ENCODE data around the gene ANKS1A.

ANKS1A gene

DNA sequence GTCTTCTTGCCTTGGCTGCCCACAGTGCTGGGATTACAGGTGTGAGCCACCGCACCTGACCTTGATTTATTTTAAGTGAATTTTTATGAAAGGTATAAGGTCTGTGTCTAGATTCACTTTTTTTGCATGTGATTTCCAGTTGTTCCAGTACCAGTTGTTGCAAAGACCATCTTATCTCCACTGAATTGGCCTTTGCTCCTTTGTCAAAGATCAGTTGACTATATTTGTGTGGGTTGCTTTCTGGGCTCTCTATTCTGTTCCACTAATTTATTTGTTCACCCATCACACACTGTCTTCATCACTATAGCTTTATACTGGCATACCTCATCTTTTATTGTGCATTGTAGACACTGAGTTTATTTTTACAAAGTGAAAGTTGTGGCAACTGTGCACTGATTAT lies 56.3 kb downstream of the ANKS1A start:
- H3K4me3 ChIP-seq (ENCODE audit: insufficient read length, low read depth): no peak overlapping the region
- H3K9me3 ChIP-seq (ENCODE audit: insufficient read depth, low read length): no peaks in the 10 kb centered on the region
- TF ChIP-seq YY1 (IDR thresholded peaks at IDR 0.05; ENCODE audit: insufficient read depth, insufficient read length) (no peak), ZNF274 (IDR thresholded peaks at IDR 0.05; ENCODE audit: low read depth, low read length) (no peak), SUZ12 (IDR thresholded peaks at IDR 0.05; ENCODE audit: extremely low read depth, insufficient read depth, insufficient read length) (no peak)
- no peaks in the 10 kb centered on the region for H3K4me1 ChIP-seq (ENCODE audit: insufficient read depth, insufficient read length)
- H3K27me3 ChIP-seq (ENCODE audit: insufficient read depth, insufficient read length): no peaks in the 10 kb centered on the region
- H3K36me3 ChIP-seq (ENCODE audit: insufficient read depth, insufficient read length, low read length): no peaks in the 10 kb centered on the region
- no peak overlapping the region for H3K9ac ChIP-seq (ENCODE audit: insufficient read length, low read depth)
- DNase-seq (ENCODE audit: low read depth, low spot score): no peak

- H3K36me3 ChIP-seq (ENCODE audit: insufficient read depth, insufficient read length, low read length): no peaks in the 10 kb centered on the region
- no peaks in the 10 kb centered on the region for H3K9me3 ChIP-seq (ENCODE audit: insufficient read depth, low read length)
Measured at GRCh38 chr6:34947561-34947960, 58.5 kb downstream of the ANKS1A start.

GRCh38 chr6:34949636-34950035 lies 60.6 kb downstream of the ANKS1A start:
- Histone ChIP-seq H3K9me3 (ENCODE audit: insufficient read depth, low read length) (no peaks in the 10 kb centered on the region), H3K4me3 (ENCODE audit: insufficient read length, low read depth) (no peak overlapping the region), H3K27me3 (ENCODE audit: insufficient read depth, insufficient read length) (no peaks in the 10 kb centered on the region), H3K4me1 (ENCODE audit: insufficient read depth, insufficient read length) (no peaks in the 10 kb centered on the region), H3K36me3 (ENCODE audit: insufficient read depth, insufficient read length, low read length) (no peaks in the 10 kb centered on the region), H3K9ac (ENCODE audit: insufficient read length, low read depth) (no peak overlapping the region)
- TF ChIP-seq ZNF274 (IDR thresholded peaks at IDR 0.05; ENCODE audit: low read depth, low read length): no peak
- no peak for TF ChIP-seq YY1 (IDR thresholded peaks at IDR 0.05; ENCODE audit: insufficient read depth, insufficient read length)
- no peak for TF ChIP-seq SUZ12 (IDR thresholded peaks at IDR 0.05; ENCODE audit: extremely low read depth, insufficient read depth, insufficient read length)
- DNase-seq (ENCODE audit: low read depth, low spot score): no peak

More at GRCh38 chr6:34947561-34947960, 58.5 kb downstream of the ANKS1A start:
- TF ChIP-seq SUZ12 (IDR thresholded peaks at IDR 0.05; ENCODE audit: extremely low read depth, insufficient read depth, insufficient read length) (no peak), ZNF274 (IDR thresholded peaks at IDR 0.05; ENCODE audit: low read depth, low read length) (no peak), YY1 (IDR thresholded peaks at IDR 0.05; ENCODE audit: insufficient read depth, insufficient read length) (no peak)
- Histone ChIP-seq H3K27me3 (ENCODE audit: insufficient read depth, insufficient read length) (no peaks in the 10 kb centered on the region), H3K4me3 (ENCODE audit: insufficient read length, low read depth) (no peak overlapping the region), H3K9ac (ENCODE audit: insufficient read length, low read depth) (no peak overlapping the region), H3K4me1 (ENCODE audit: insufficient read depth, insufficient read length) (no peaks in the 10 kb centered on the region)
- DNase-seq (ENCODE audit: low read depth, low spot score): no peak

- H3K9ac ChIP-seq (ENCODE audit: insufficient read length, low read depth): no peak overlapping the region
- TF ChIP-seq SUZ12 (IDR thresholded peaks at IDR 0.05; ENCODE audit: extremely low read depth, insufficient read depth, insufficient read length): no peak
- no peak for TF ChIP-seq YY1 (IDR thresholded peaks at IDR 0.05; ENCODE audit: insufficient read depth, insufficient read length)
- TF ChIP-seq ZNF274 (IDR thresholded peaks at IDR 0.05; ENCODE audit: low read depth, low read length): no peak
- no peaks in the 10 kb centered on the region for H3K4me1 ChIP-seq (ENCODE audit: insufficient read depth, insufficient read length)
- no peak overlapping the region for H3K4me3 ChIP-seq (ENCODE audit: insufficient read length, low read depth)
- H3K9me3 ChIP-seq (ENCODE audit: insufficient read depth, low read length): no peaks in the 10 kb centered on the region
- DNase-seq (ENCODE audit: low read depth, low spot score): no peak
- H3K27me3 ChIP-seq (ENCODE audit: insufficient read depth, insufficient read length): no peaks in the 10 kb centered on the region
- H3K36me3 ChIP-seq (ENCODE audit: insufficient read depth, insufficient read length, low read length): no peaks in the 10 kb centered on the region
Measured at GRCh38 chr6:34950849-34951248, 61.8 kb downstream of the ANKS1A start.

DNA sequence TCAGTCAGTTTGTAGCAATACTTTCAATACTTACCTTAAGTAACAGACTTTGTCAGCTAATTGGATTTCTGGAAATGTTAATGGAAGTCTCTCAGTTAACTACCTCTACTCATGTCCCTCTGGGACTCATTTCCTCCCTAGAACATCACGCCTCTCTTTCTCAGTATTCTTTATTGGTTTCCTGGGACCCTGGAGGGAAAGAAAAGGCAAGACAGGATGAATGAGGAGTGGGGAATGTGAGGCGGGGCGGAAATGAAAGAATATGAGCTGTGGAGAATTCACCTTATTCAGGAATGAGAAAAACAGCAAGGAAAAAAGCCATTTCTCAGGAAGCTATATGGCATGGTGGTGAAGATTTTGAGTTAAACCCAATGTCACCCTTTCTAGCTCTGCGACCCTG lies 62.7 kb downstream of the ANKS1A start:
- no peaks in the 10 kb centered on the region for H3K27me3 ChIP-seq (ENCODE audit: insufficient read depth, insufficient read length)
- H3K4me3 ChIP-seq (ENCODE audit: insufficient read length, low read depth): no peak overlapping the region
- DNase-seq (ENCODE audit: low read depth, low spot score): no peak
- no peaks in the 10 kb centered on the region for H3K4me1 ChIP-seq (ENCODE audit: insufficient read depth, insufficient read length)
- no peak for TF ChIP-seq ZNF274 (IDR thresholded peaks at IDR 0.05; ENCODE audit: low read depth, low read length)
- no peak for TF ChIP-seq YY1 (IDR thresholded peaks at IDR 0.05; ENCODE audit: insufficient read depth, insufficient read length)
- no peak for TF ChIP-seq SUZ12 (IDR thresholded peaks at IDR 0.05; ENCODE audit: extremely low read depth, insufficient read depth, insufficient read length)
- no peaks in the 10 kb centered on the region for H3K36me3 ChIP-seq (ENCODE audit: insufficient read depth, insufficient read length, low read length)
- H3K9ac ChIP-seq (ENCODE audit: insufficient read length, low read depth): no peak overlapping the region
- H3K9me3 ChIP-seq (ENCODE audit: insufficient read depth, low read length): no peaks in the 10 kb centered on the region

- no peaks in the 10 kb centered on the region for H3K36me3 ChIP-seq (ENCODE audit: insufficient read depth, insufficient read length, low read length)
- no peaks in the 10 kb centered on the region for H3K9me3 ChIP-seq (ENCODE audit: insufficient read depth, low read length)
- TF ChIP-seq SUZ12 (IDR thresholded peaks at IDR 0.05; ENCODE audit: extremely low read depth, insufficient read depth, insufficient read length) (no peak), YY1 (IDR thresholded peaks at IDR 0.05; ENCODE audit: insufficient read depth, insufficient read length) (no peak), ZNF274 (IDR thresholded peaks at IDR 0.05; ENCODE audit: low read depth, low read length) (no peak)
- H3K4me3 ChIP-seq (ENCODE audit: insufficient read length, low read depth): no peak overlapping the region
- no peak overlapping the region for H3K9ac ChIP-seq (ENCODE audit: insufficient read length, low read depth)
- no peaks in the 10 kb centered on the region for H3K27me3 ChIP-seq (ENCODE audit: insufficient read depth, insufficient read length)
- no peak for DNase-seq (ENCODE audit: low read depth, low spot score)
- H3K4me1 ChIP-seq (ENCODE audit: insufficient read depth, insufficient read length): no peaks in the 10 kb centered on the region
Measured at GRCh38 chr6:34953061-34954025, 64.3 kb downstream of the ANKS1A start.

- no peak for DNase-seq (ENCODE audit: low read depth, low spot score)
- Histone ChIP-seq H3K9me3 (ENCODE audit: insufficient read depth, low read length) (no peaks in the 10 kb centered on the region; the same call in 1 of the 2 replicates), H3K4me1 (ENCODE audit: insufficient read depth, insufficient read length) (no peaks in the 10 kb centered on the region), H3K27me3 (ENCODE audit: insufficient read depth, insufficient read length) (no peaks in the 10 kb centered on the region), H3K4me3 (ENCODE audit: insufficient read length, low read depth) (no peak overlapping the region), H3K9ac (ENCODE audit: insufficient read length, low read depth) (no peak overlapping the region), H3K36me3 (ENCODE audit: insufficient read depth, insufficient read length, low read length) (no peaks in the 10 kb centered on the region)
- TF ChIP-seq YY1 (IDR thresholded peaks at IDR 0.05; ENCODE audit: insufficient read depth, insufficient read length) (no peak), ZNF274 (IDR thresholded peaks at IDR 0.05; ENCODE audit: low read depth, low read length) (no peak), SUZ12 (IDR thresholded peaks at IDR 0.05; ENCODE audit: extremely low read depth, insufficient read depth, insufficient read length) (no peak)
Measured at GRCh38 chr6:34955442-34955841, 66.4 kb downstream of the ANKS1A start.
